ENCODE data around the gene LARGE1.

DNA sequence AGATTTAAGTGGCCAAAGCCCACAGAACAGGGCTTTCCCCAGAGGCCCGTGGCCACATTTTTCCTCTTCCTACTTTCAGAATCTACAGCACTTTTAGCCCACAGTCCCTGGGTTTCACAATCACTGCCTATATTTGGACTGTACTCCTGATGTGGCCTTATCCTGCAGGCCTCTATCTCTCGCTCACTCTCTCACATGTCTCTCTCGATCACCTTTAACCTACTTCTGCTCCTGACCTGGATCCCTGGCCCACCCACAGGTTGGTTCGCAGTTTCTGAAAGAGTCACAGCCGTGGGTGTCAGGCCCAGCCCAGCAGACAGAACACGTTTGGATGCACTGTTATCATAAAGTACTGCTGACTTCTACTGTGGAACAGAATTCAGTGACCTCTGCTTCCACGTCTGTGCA is 55.5 kb downstream of the LARGE1 start:
- TF ChIP-seq EZH2phosphoT487 (IDR thresholded peaks at IDR 0.05; ENCODE audit: insufficient read depth, low read depth) (no peak), EZH2 (IDR thresholded peaks at IDR 0.05; ENCODE audit: insufficient read depth, poor library complexity, severe bottlenecking) (no peak)

Measured in GM23248 (cell line).